Cerebellar nuclear complex (tissue), 1 donor: ENCODE data around the gene FAM163B.

ENCODE experiments used
- DNase-seq, 2 experiments: peaks; one replicate each; lab custom pipeline; 2025; lab: John Stamatoyannopoulos, UW

Gene FAM163B

DNA sequence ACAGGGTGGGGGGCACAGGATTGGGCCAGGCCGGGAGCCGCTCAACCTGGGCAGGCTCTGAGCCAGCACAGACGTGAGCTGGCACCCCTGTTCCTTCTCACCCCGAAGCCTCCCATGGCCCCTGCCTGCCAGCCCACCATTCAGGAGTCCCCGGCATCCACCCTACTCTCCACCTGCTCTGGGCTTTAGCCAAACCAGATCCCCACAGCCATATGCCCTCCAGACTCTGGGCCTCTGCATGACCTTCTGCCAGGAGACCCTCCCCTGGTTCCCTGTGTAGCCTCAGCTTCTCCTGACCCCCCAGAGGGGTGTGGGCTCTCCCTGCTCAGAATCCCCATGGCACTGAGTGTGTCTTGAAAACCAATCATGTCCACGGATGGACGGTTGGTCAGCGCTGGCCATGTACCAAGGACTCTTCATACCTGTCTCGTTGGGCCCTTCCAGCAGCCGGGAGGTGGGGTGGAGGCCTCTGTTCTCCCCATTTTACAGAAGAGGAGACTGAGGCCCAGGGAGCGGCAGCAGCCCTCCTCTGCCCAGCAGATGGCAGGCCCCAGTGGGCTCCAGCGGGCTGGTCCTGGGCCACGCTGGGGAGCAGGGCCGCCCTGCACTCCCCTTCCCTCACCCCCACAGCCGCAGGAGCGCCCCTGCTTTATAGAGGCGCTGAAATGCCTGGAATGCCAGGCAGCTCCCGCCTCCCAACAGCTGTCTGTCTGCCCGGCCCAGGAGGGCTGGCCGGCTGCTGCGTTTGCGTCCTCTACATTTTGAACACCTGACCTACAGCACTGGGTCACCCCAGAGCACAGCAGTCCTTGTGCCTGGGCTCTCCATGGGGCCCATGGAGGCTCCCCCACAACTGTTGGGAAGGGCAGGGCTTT lies 81.0 kb downstream of the FAM163B start:
- DNase-seq: no peak

GRCh38 chr9:133527444-133527920 lies 81.7 kb downstream of the FAM163B start:
- no peak for DNase-seq
